Endothelial cell of umbilical vein (primary cell): ENCODE measurements around the gene INTS1. TPM values are rescaled to one million over a fixed set of nuclear protein-coding genes. Genes with fewer than 3 reads are reported as not detected.

ENCODE experiments used
- BruUV-seq: library from RNA; stranded (reverse); fragments of 400-500 nt; replicated peaks from 2 replicates; lab custom pipeline; 2021; lab: Mats Ljungman, UMichigan
- CTCF ChIA-PET: fragments of 300-600, 350-600 bp; sonication (Branson Sonifier 250); formaldehyde crosslinking; loops from one replicate; lab custom pipeline; 2021; ENCODE audit warnings: antibody characterized with exemption, inconsistent platforms; lab: Charles Lee
- POLR2A ChIA-PET: fragments of 300-600, 350-600 bp; sonication (Branson Sonifier 250); formaldehyde crosslinking; loops from one replicate; lab custom pipeline; 2021; ENCODE audit warnings: antibody characterized with exemption, inconsistent platforms; lab: Charles Lee
- DNase-seq: peaks from one replicate; pipeline ENCODE4 v3.0.0-alpha.2; 2011; ENCODE audit warnings: low read depth, low spot score
- FAIRE-seq: peaks from 2 replicates; lab custom pipeline; 2011; peaks lifted over from hg19 to GRCh38; lab: Jason Lieb, UNC
- H2AFZ ChIP-seq: 2 replicates; pipeline ENCODE4 v1.6.0; 2012; ENCODE audit warnings: low read depth, low read length, control low read depth, inconsistent platforms
- H3K27ac ChIP-seq: 2 replicates; pipeline ENCODE4 v1.5.1; 2011; ENCODE audit warnings: low read depth, mild to moderate bottlenecking, control low read depth, low read length, moderate library complexity; ENCODE audit not compliant: insufficient read depth
- H3K27me3 ChIP-seq, 2 experiments: 2 replicates each; pipeline versions ENCODE4 v1.6.0 to v1.6.1; 2011; ENCODE audit warnings: low read length in 2 of 2, mixed read lengths in 1 of 2; ENCODE audit not compliant: control insufficient read depth in 2 of 2, insufficient read depth in 2 of 2
- H3K36me3 ChIP-seq, 2 experiments: 2 replicates in 1 of 2; 3 replicates in 1 of 2; pipeline ENCODE4 v1.5.1; 2011; ENCODE audit warnings: low read length in 2 of 2, mild to moderate bottlenecking in 1 of 2, moderate library complexity in 1 of 2; ENCODE audit not compliant: control insufficient read depth in 2 of 2, insufficient read depth in 2 of 2; ENCODE audit errors: extremely low read depth in 1 of 2
- H3K4me1 ChIP-seq: 3 replicates; pipeline ENCODE4 v1.5.1; 2011; ENCODE audit warnings: mild to moderate bottlenecking, low read length; ENCODE audit not compliant: control insufficient read depth, insufficient read depth; ENCODE audit errors: extremely low read depth
- H3K4me2 ChIP-seq: 2 replicates; pipeline ENCODE4 v1.6.1; 2011; ENCODE audit warnings: low read length, control low read depth, mixed read lengths; ENCODE audit not compliant: insufficient read depth
- H3K4me3 ChIP-seq, 3 experiments: fragments of 200-600 bp in 1 of 3; sonication (generic), shearing (Covaris generic) in 1 of 3; replicated peaks in 1 of 3; 2 replicates each; pipeline ENCODE4 v1.5.1; 2011 to 2016; ENCODE audit warnings: control low read depth in 3 of 3, low read length in 3 of 3, mild to moderate bottlenecking in 2 of 3, inconsistent platforms in 1 of 3, low read depth in 1 of 3, moderate library complexity in 1 of 3; ENCODE audit not compliant: insufficient read depth in 1 of 3
- H3K79me2 ChIP-seq: 2 replicates; pipeline ENCODE4 v1.6.0; 2012; ENCODE audit warnings: low read length, inconsistent platforms; ENCODE audit not compliant: control insufficient read depth, insufficient read depth
- H3K9ac ChIP-seq: replicated peaks from 2 replicates; pipeline ENCODE3; 2011; ENCODE audit warnings: low read length, control low read depth; ENCODE audit not compliant: insufficient read depth; ENCODE audit errors: extremely low read depth
- H3K9me1 ChIP-seq: replicated peaks from 3 replicates; pipeline ENCODE4 v1.6.0; 2011; ENCODE audit warnings: mild to moderate bottlenecking, low read length; ENCODE audit not compliant: control insufficient read depth, insufficient read depth; ENCODE audit errors: extremely low read depth
- H3K9me3 ChIP-seq: replicated peaks from 2 replicates; pipeline ENCODE4 v1.5.1; 2012; ENCODE audit warnings: low read length, inconsistent platforms; ENCODE audit not compliant: control insufficient read depth, insufficient read depth
- H4K20me1 ChIP-seq: replicated peaks from 2 replicates; pipeline ENCODE3; 2011; ENCODE audit warnings: mild to moderate bottlenecking, low read length; ENCODE audit not compliant: control insufficient read depth, insufficient read depth; ENCODE audit errors: extremely low read depth
- CTCF ChIP-seq, 2 donors: IDR thresholded peaks; 1 replicate in 1 of 2; 2 replicates in 1 of 2; pipeline ENCODE4 v1.5.1; 2011; ENCODE audit warnings: low read length in 2 of 2, mild to moderate bottlenecking in 2 of 2, moderate library complexity in 2 of 2, control low read depth in 1 of 2, inconsistent platforms in 1 of 2, low read depth in 1 of 2; ENCODE audit not compliant: insufficient read depth in 1 of 2; ENCODE audit errors: extremely low read depth in 1 of 2
- EZH2 ChIP-seq: IDR thresholded peaks from 2 replicates; pipeline ENCODE4 v1.6.1; 2012; ENCODE audit warnings: borderline replicate concordance, low read depth, mild to moderate bottlenecking, moderate library complexity, low read length, inconsistent platforms; ENCODE audit not compliant: severe bottlenecking
- FOS ChIP-seq: IDR thresholded peaks from 2 replicates; pipeline ENCODE4 v1.6.1; 2011; ENCODE audit warnings: mild to moderate bottlenecking, low read length, moderate library complexity, borderline replicate concordance; ENCODE audit not compliant: insufficient read depth
- GATA2 ChIP-seq: IDR thresholded peaks from 2 replicates; pipeline ENCODE4 v1.7.0; 2011; ENCODE audit warnings: low read depth, mild to moderate bottlenecking, moderate library complexity, mixed read lengths, low read length; ENCODE audit not compliant: insufficient read length, insufficient read depth
- JUN ChIP-seq: IDR thresholded peaks from 2 replicates; pipeline ENCODE4 v1.6.1; 2011; ENCODE audit warnings: borderline replicate concordance, low read depth; ENCODE audit not compliant: insufficient read length, insufficient read depth
- MYC ChIP-seq: IDR thresholded peaks from one replicate; pipeline ENCODE4 v1.6.1; 2011; ENCODE audit warnings: mild to moderate bottlenecking, low read depth, low read length
- POLR2A ChIP-seq: IDR thresholded peaks from 2 replicates; pipeline ENCODE4 v1.6.1; 2012; ENCODE audit warnings: low read depth, mild to moderate bottlenecking, control low read depth, low read length
- POLR2AphosphoS5 ChIP-seq: IDR thresholded peaks from 2 replicates; pipeline ENCODE4 v1.6.1; 2012; ENCODE audit warnings: low read depth, mild to moderate bottlenecking, control low read depth, low read length, moderate library complexity; ENCODE audit not compliant: insufficient read depth
- dilution Hi-C: fragments of 300-500 bp; cut with MboI; formaldehyde crosslinking; loops from one replicate; pipeline ENCODE4 v1.15.0; 2019; ENCODE audit warnings: low sequenced_read_pairs; ENCODE audit not compliant: extremely low pct_ligation_motif_present
- intact Hi-C: fragments of 100-400 bp; cut with micrococcal nuclease; formaldehyde crosslinking; loops from one replicate; pipeline ENCODE4 v1.10.0; 2022
- polyA plus RNA-seq, 4 experiments: library from polyadenylated mRNA; depleted of rRNA in 3 of 4; stranded (reverse) in 3 of 4; unstranded in 1 of 4; fragments of >200 nt; gene quantifications; 2 replicates each; pipeline versions ENCODE4 v1.2.1 to v1.2.3, GENCODE V29; 2011 to 2012; ENCODE audit warnings: missing spikeins in 1 of 4
- total RNA-seq: library from RNA; stranded (reverse); gene quantifications from 2 replicates; pipeline ENCODE4 v1.2.3, GENCODE V29; 2021
- TF ChIP-seq, protein P1 (sequence below): IDR thresholded peaks from 2 replicates; pipeline ENCODE4 v1.6.1; 2011; ENCODE audit not compliant: insufficient read depth, insufficient read length

Gene INTS1
- total and polyA plus RNA-seq, 2 donors (not counting 3 experiments of a cell fraction or from before 2014, with no cell fraction given), result 57.8 to 116 TPM

GRCh38 chr7:1434165-1434718, 69.9 kb downstream of the INTS1 start:
- H3K4me1 ChIP-seq, result no peaks in the 10 kb centered on the region
- no peak overlapping the region for H3K4me3 ChIP-seq
- H3K9ac ChIP-seq, result no peak overlapping the region
- FAIRE-seq (no peak), DNase-seq (no peak)
- H3K9me3 ChIP-seq, result no peaks in the 10 kb centered on the region
- TF ChIP-seq CTCF (IDR thresholded peaks at IDR 0.05; ENCODE audit: extremely low read depth in 1 of 2, insufficient read depth in 1 of 2, low read depth in 1 of 2, low read length in 2 of 2), result no peak
- TF ChIP-seq EZH2, result no peak
- no peak for TF ChIP-seq MYC
- TF ChIP-seq JUN, result no peak
- no peak for TF ChIP-seq GATA2
- no peak for TF ChIP-seq FOS
- no peak for TF ChIP-seq POLR2AphosphoS5
- TF ChIP-seq POLR2A, result no peak
- TF ChIP-seq, protein P1, sequence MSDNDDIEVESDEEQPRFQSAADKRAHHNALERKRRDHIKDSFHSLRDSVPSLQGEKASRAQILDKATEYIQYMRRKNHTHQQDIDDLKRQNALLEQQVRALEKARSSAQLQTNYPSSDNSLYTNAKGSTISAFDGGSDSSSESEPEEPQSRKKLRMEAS, result no peak
- POLR2A ChIA-PET, result no interaction called here
- H3K36me3 ChIP-seq, result peaks cover 0 to 2% of the 10 kb centered on the region in 2 experiments
- H4K20me1 ChIP-seq, result no peaks in the 10 kb centered on the region
- no peaks in the 10 kb centered on the region for H3K79me2 ChIP-seq
- BruUV-seq, result no TSS peak
- H3K27ac ChIP-seq, result no peak overlapping the region
- dilution Hi-C loops, result no loop called here
- H3K9me1 ChIP-seq, result no peaks in the 10 kb centered on the region
- H3K27me3 ChIP-seq, result no peaks in the 10 kb centered on the region
- intact Hi-C loops, result loop anchor here (5.0 kb wide), 1 partner anchor 207 kb away; no protein-coding TSS in a partner anchor
- no peak overlapping the region for H2AFZ ChIP-seq
- CTCF ChIA-PET, result interaction anchor here (0.8 to 1.0 kb wide), 2 partner anchors 9 to 251 kb away, joined by 3 read pairs; no protein-coding TSS in a partner anchor
- no peak overlapping the region for H3K4me2 ChIP-seq
